K562 (cell line): ENCODE measurements around the gene ZNRF2. TPM values are rescaled to one million over a fixed set of nuclear protein-coding genes. Genes with fewer than 3 reads are reported as not detected.

Experiments used
- BRF1 ChIP-seq: IDR thresholded peaks from 3 replicates; pipeline ENCODE4 v1.6.1; 2011; ENCODE audit warnings: borderline replicate concordance, mild to moderate bottlenecking; ENCODE audit not compliant: insufficient read length; ENCODE audit errors: extremely low read depth
- FOXJ3 ChIP-seq: sonication (generic); formaldehyde crosslinking; IDR thresholded peaks from 2 replicates; pipeline ENCODE4 v1.4.0; 2020; ENCODE audit warnings: mild to moderate bottlenecking, missing genetic modification reagents
- FOXK2 ChIP-seq, 2 experiments: fragments of 450-650 bp; IDR thresholded peaks in 1 of 2; conservative IDR thresholded peaks in 1 of 2; 2 replicates each; pipeline ENCODE4 v1.6.1; 2016; ENCODE audit warnings: low read depth in 2 of 2, mild to moderate bottlenecking in 1 of 2
- HNRNPUL1 ChIP-seq: fragments of 200-400 bp; formaldehyde crosslinking; IDR thresholded peaks from 2 replicates; pipeline ENCODE4 v1.6.1; 2017; ENCODE audit warnings: low read length
- MAFF ChIP-seq: IDR thresholded peaks from 2 replicates; pipeline ENCODE4 v1.6.1; 2012; ENCODE audit warnings: low read length, improper control_type of control experiment
- MBD1 ChIP-seq: fragments of 250-450 bp; sonication (Bioruptor Pico); IDR thresholded peaks from 2 replicates; pipeline ENCODE4 v1.8.0; 2022; ENCODE audit warnings: inconsistent platforms
- MED1 ChIP-seq: sonication (generic); formaldehyde crosslinking; IDR thresholded peaks from 2 replicates; pipeline ENCODE4 v1.8.1; 2023; ENCODE audit warnings: missing genetic modification reagents, borderline replicate concordance
- MTA1 ChIP-seq: fragments of 450-650 bp; IDR thresholded peaks from 2 replicates; pipeline ENCODE4 v1.6.1; 2017; ENCODE audit warnings: borderline replicate concordance
- MTA2 ChIP-seq: fragments of 450-650 bp; IDR thresholded peaks from 2 replicates; pipeline ENCODE4 v1.6.1; 2016; ENCODE audit warnings: low read depth
- MTA3 ChIP-seq: fragments of 450-650 bp; formaldehyde crosslinking; IDR thresholded peaks from 2 replicates; pipeline ENCODE4 v1.6.1; 2017; ENCODE audit warnings: mild to moderate bottlenecking, borderline replicate concordance
- MXI1 ChIP-seq: IDR thresholded peaks from 2 replicates; pipeline ENCODE4 v1.6.1; 2011; ENCODE audit warnings: low read depth, mild to moderate bottlenecking, improper control_type of control experiment, low read length
- SRF ChIP-seq, 2 experiments: fragments of 250-450, 450-650 bp in 1 of 2; sonication (Bioruptor Pico) in 1 of 2; sonication (generic) in 1 of 2; formaldehyde crosslinking; IDR thresholded peaks; 2 replicates each; pipeline versions ENCODE4 v1.5.0 to v1.5.1; 2020 to 2022; ENCODE audit warnings: mild to moderate bottlenecking in 1 of 2, missing genetic modification reagents in 1 of 2
- YY1 ChIP-seq, 3 experiments: IDR thresholded peaks; 2 replicates each; pipeline ENCODE4 v1.6.1; 2011; ENCODE audit warnings: low read length in 2 of 3, mild to moderate bottlenecking in 2 of 3, moderate library complexity in 2 of 3, borderline replicate concordance in 1 of 3, control low read depth in 1 of 3, low read depth in 1 of 3; ENCODE audit not compliant: insufficient read depth in 3 of 3, insufficient replicate concordance in 2 of 3, control insufficient read depth in 1 of 3, insufficient read length in 1 of 3; ENCODE audit errors: extremely low read depth in 1 of 3
- ZMIZ1 ChIP-seq, 2 experiments: fragments of 150-350 bp in 1 of 2; IDR thresholded peaks; 2 replicates each; pipeline ENCODE4 v1.6.1; 2012 to 2016; ENCODE audit warnings: low read depth in 2 of 2, low read length in 2 of 2, mild to moderate bottlenecking in 1 of 2, moderate library complexity in 1 of 2
- ZNF280A ChIP-seq: fragments of 450-650 bp; IDR thresholded peaks from 2 replicates; pipeline ENCODE4 v1.6.1; 2018; ENCODE audit warnings: mild to moderate bottlenecking, low read depth; ENCODE audit not compliant: partially characterized antibody
- ZNF444 ChIP-seq: fragments of 250-450 bp; sonication (Bioruptor Pico); IDR thresholded peaks from 2 replicates; pipeline ENCODE4 v1.4.0; 2020; ENCODE audit warnings: mild to moderate bottlenecking, moderate library complexity
- ZNF76 ChIP-seq: fragments of 250-450 bp; sonication (Bioruptor Pico); IDR thresholded peaks from 2 replicates; pipeline ENCODE4 v1.4.0; 2020; ENCODE audit warnings: mild to moderate bottlenecking, moderate library complexity, borderline replicate concordance
- ZNF780A ChIP-seq: fragments of 250-450 bp; sonication (Bioruptor Pico); IDR thresholded peaks from 2 replicates; pipeline ENCODE4 v1.5.0; 2021; ENCODE audit warnings: mild to moderate bottlenecking
- polyA plus RNA-seq, 8 experiments: library from polyadenylated mRNA; depleted of rRNA in 4 of 8; stranded (reverse) in 5 of 8; unstranded in 3 of 8; fragments of >200 nt; fragmentation: Nextera tagmentation in 2 of 8; fragmentation: Illumina TruSeq in 1 of 8; extraction: Ambion mirVana in 2 of 8; extraction: Trizol in 1 of 8; gene quantifications; 2 replicates each; pipeline versions ENCODE4 v1.2.1 to v1.2.3, GENCODE V29; 2011 to 2014; ENCODE audit warnings: inconsistent platforms in 1 of 8, missing spikeins in 1 of 8
- total RNA-seq, 7 experiments: library from RNA; depleted of rRNA in 6 of 7; stranded (reverse); fragments of >200 nt in 6 of 7; fragmentation: Illumina TruSeq in 2 of 7; extraction: Trizol in 2 of 7; gene quantifications; 2 replicates each; pipeline versions ENCODE4 v1.2.1 to v1.2.3, GENCODE V29; 2011 to 2021; ENCODE audit warnings: low replicate concordance in 1 of 7

The ZNRF2 gene
- total and polyA plus RNA-seq, 9 of the 15 experiments (the other 6 are each of a cell fraction or from before 2014, with no cell fraction given) = 1.1 to 13.9 (median 5.5) TPM

- TF ChIP-seq ZNF780A (no peak), ZNF280A (no peak), MTA3 (peak; percentile 25; the same call in 1 of the 2 replicates), MED1 (CRISPR knock-in tag) (no peak), FOXK2 (conservative IDR thresholded peaks at IDR 0.05 in 1 of 2, IDR thresholded peaks at IDR 0.05 in 1 of 2; ENCODE audit: low read depth in 2 of 2) (peak; percentile 77; a peak in 2 of 4 replicates), MTA2 (no peak), FOXJ3 (CRISPR knock-in tag) (no peak), ZMIZ1 (IDR thresholded peaks at IDR 0.05; ENCODE audit: low read depth in 2 of 2, low read length in 2 of 2) (no peak), MBD1 (no peak), YY1 (IDR thresholded peaks at IDR 0.05; ENCODE audit: borderline replicate concordance in 1 of 3, control insufficient read depth in 1 of 3, extremely low read depth in 1 of 3, insufficient read depth in 3 of 3, insufficient read length in 1 of 3, insufficient replicate concordance in 2 of 3, low read depth in 1 of 3, low read length in 2 of 3) (peak in 2 of 3 experiments; percentile 74), BRF1 (no peak), ZNF76 (CRISPR knock-in tag) (peak; percentile 36; the same call in 1 of the 2 replicates), MAFF (no peak), MTA1 (no peak), HNRNPUL1 (no peak), MXI1 (no peak; the same call in 1 of the 2 replicates), SRF (CRISPR knock-in tag; IDR thresholded peaks at IDR 0.05) (peak in 1 of 2 experiments; percentile 33; a peak in 1 of 4 replicates), ZNF444 (CRISPR knock-in tag) (no peak)
Observed at GRCh38 chr7:30284298-30285066, at the start of gene ZNRF2 (continued).
